NCI-H526 treated with DMSO at 0.1 percent for 48 hours (cell line): Measurements from ENCODE around the gene ARHGAP31.

Source experiments
- DNase-seq: peaks from one replicate; lab custom pipeline; 2025; lab: John Stamatoyannopoulos, UW

Gene ARHGAP31

GRCh38 chr3:119388577-119388976 is 94.4 kb downstream of the ARHGAP31 start:
- peak; percentile 25 for DNase-seq

- DNase-seq, result no peak
Observed at GRCh38 chr3:119395923-119396358, 101.8 kb downstream of the ARHGAP31 start.

- no peak for DNase-seq
Observed at GRCh38 chr3:119396870-119397269, 102.7 kb downstream of the ARHGAP31 start.

- DNase-seq, result no peak
Observed at GRCh38 chr3:119400466-119400865, 106.3 kb downstream of the ARHGAP31 start.

- no peak for DNase-seq
Observed at GRCh38 chr3:119401069-119401468, 106.9 kb downstream of the ARHGAP31 start.

GRCh38 chr3:119401503-119402440 is 107.6 kb downstream of the ARHGAP31 start:
- no peak for DNase-seq

GRCh38 chr3:119402791-119403190 is 108.6 kb downstream of the ARHGAP31 start:
- DNase-seq, result no peak

GRCh38 chr3:119403201-119403600 is 109.0 kb downstream of the ARHGAP31 start:
- DNase-seq, result no peak

GRCh38 chr3:119405315-119405714 is 111.1 kb downstream of the ARHGAP31 start:
- no peak for DNase-seq

- DNase-seq, result no peak
Observed at GRCh38 chr3:119408243-119408950, 114.2 kb downstream of the ARHGAP31 start.

GRCh38 chr3:119409844-119410243 is 115.7 kb downstream of the ARHGAP31 start:
- no peak for DNase-seq

GRCh38 chr3:119413603-119414280 is 119.6 kb downstream of the ARHGAP31 start:
- DNase-seq, result no peak

GRCh38 chr3:119416873-119417272 is 122.7 kb downstream of the ARHGAP31 start:
- DNase-seq, result peak; percentile 1

- no peak for DNase-seq
Observed at GRCh38 chr3:119417771-119418512, 123.8 kb downstream of the ARHGAP31 start.

- DNase-seq, result no peak
Observed at GRCh38 chr3:119418641-119419040, 124.5 kb downstream of the ARHGAP31 start.

- no peak for DNase-seq
Observed at GRCh38 chr3:119420196-119420595, 126.0 kb downstream of the ARHGAP31 start.

- DNase-seq, result no peak
Observed at GRCh38 chr3:119427669-119428068, 133.5 kb downstream of the ARHGAP31 start.

GRCh38 chr3:119428538-119428937 is 134.4 kb downstream of the ARHGAP31 start:
- DNase-seq, result no peak

GRCh38 chr3:119433613-119434325 is 139.6 kb downstream of the ARHGAP31 start:
- no peak for DNase-seq

GRCh38 chr3:119434703-119435102 is 140.5 kb downstream of the ARHGAP31 start:
- DNase-seq, result no peak

GRCh38 chr3:119436977-119437376 is 142.8 kb downstream of the ARHGAP31 start:
- no peak for DNase-seq
